ENCODE data around the gene ACVR1B.

The ACVR1B gene

GRCh38 chr12:52010152-52010622, 58.7 kb downstream of the ACVR1B start:
- Histone ChIP-seq H3K23ac (ENCODE audit: low read length) (no peak overlapping the region), H3K4me2 (ENCODE audit: low read length) (no peak overlapping the region), H4K8ac (ENCODE audit: low read depth, low read length) (no peak overlapping the region), H3K4me1 (ENCODE audit: control insufficient read depth, low read depth, low read length) (peaks cover 4% of the 10 kb centered on the region), H2BK120ac (ENCODE audit: low read depth, low read length) (peak overlapping the region; percentile 4), H3K9ac (ENCODE audit: low read length) (peak overlapping the region; percentile 72), H3K27me3 (ENCODE audit: insufficient read depth, low read length, poor library complexity) (no peaks in the 10 kb centered on the region), H3K79me1 (ENCODE audit: low read length) (no peaks in the 10 kb centered on the region), H3K4ac (ENCODE audit: low read depth, low read length) (no peak overlapping the region), H3K56ac (ENCODE audit: low read length) (peak overlapping the region; percentile 86), H2AK5ac (ENCODE audit: low read length) (no peak overlapping the region), H2BK15ac (replicated peaks; ENCODE audit: low read depth) (no peak overlapping the region), H3K27ac (ENCODE audit: low read depth, low read length) (peak overlapping the region; percentile 55), H3K79me2 (ENCODE audit: control insufficient read depth, insufficient read depth, low read length) (no peaks in the 10 kb centered on the region), H3K18ac (ENCODE audit: low read length) (peak overlapping the region; percentile 54), H3K36me3 (ENCODE audit: control insufficient read depth, insufficient read depth, low read length) (no peaks in the 10 kb centered on the region), H2BK5ac (ENCODE audit: low read length) (no peak overlapping the region), H3K4me3 (ENCODE audit: low read length) (no peak overlapping the region), H4K5ac (ENCODE audit: low read length) (no peak overlapping the region)
- peak; percentile 96 for DNase-seq
- no CpG with 5 or more reads among the region's 11 CpGs for WGBS (ENCODE audit: extremely low coverage, insufficient coverage, low lambda C conversion rate)

GRCh38 chr12:52010692-52011601, 59.4 kb downstream of the ACVR1B start:
- Histone ChIP-seq H3K9ac (ENCODE audit: low read length) (peak overlapping the region; percentile 55), H3K4me3 (ENCODE audit: low read length) (no peak overlapping the region), H3K56ac (ENCODE audit: low read length) (peak overlapping the region; percentile 71), H3K18ac (ENCODE audit: low read length) (no peak overlapping the region), H3K79me1 (ENCODE audit: low read length) (no peaks in the 10 kb centered on the region), H3K27ac (ENCODE audit: low read depth, low read length) (no peak overlapping the region), H3K79me2 (ENCODE audit: control insufficient read depth, insufficient read depth, low read length) (no peaks in the 10 kb centered on the region), H3K4ac (ENCODE audit: low read depth, low read length) (no peak overlapping the region), H4K5ac (ENCODE audit: low read length) (no peak overlapping the region), H2BK5ac (ENCODE audit: low read length) (no peak overlapping the region), H3K4me1 (ENCODE audit: control insufficient read depth, low read depth, low read length) (peaks cover 4% of the 10 kb centered on the region), H4K8ac (ENCODE audit: low read depth, low read length) (no peak overlapping the region), H3K4me2 (ENCODE audit: low read length) (no peak overlapping the region), H2BK15ac (replicated peaks; ENCODE audit: low read depth) (no peak overlapping the region), H2BK120ac (ENCODE audit: low read depth, low read length) (no peak overlapping the region), H3K27me3 (ENCODE audit: insufficient read depth, low read length, poor library complexity) (no peaks in the 10 kb centered on the region), H3K36me3 (ENCODE audit: control insufficient read depth, insufficient read depth, low read length) (no peaks in the 10 kb centered on the region), H2AK5ac (ENCODE audit: low read length) (no peak overlapping the region), H3K23ac (ENCODE audit: low read length) (no peak overlapping the region)
- no peak for DNase-seq
- no CpG with 5 or more reads among the region's 8 CpGs for WGBS (ENCODE audit: extremely low coverage, insufficient coverage, low lambda C conversion rate)

DNA sequence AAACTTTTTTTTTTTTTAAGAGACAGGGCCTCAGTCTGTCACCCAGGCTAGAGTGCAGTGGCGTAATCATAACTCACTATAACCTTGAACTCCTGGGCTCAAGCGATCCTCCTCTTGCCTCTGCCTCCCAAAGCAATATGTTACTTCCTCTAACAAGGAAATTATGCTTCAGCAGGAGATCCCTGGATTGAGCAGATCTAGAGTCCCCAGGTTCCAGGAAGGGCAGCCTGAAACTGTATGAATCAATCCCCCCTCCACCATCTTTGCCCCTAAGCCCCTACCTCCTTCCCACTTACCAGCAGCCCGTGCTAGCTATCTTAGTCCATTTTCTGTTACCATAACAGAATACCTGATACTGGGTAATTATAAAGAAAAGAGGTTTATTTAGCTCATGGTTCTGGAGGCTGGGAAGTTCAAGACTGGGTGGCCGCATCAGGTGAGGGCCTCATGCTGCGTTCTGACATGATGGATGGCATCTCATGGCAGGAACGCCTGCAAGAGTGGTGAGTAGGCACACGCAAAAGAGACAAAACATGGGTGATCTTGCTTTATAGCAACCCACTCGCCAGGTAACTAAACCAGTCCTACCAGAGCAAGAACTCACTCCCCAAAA, 60.2 kb downstream of the ACVR1B start:
- Histone ChIP-seq H2BK120ac (ENCODE audit: low read depth, low read length) (no peak overlapping the region), H3K56ac (ENCODE audit: low read length) (no peak overlapping the region), H2AK5ac (ENCODE audit: low read length) (no peak overlapping the region), H3K4me2 (ENCODE audit: low read length) (no peak overlapping the region), H4K5ac (ENCODE audit: low read length) (no peak overlapping the region), H2BK15ac (replicated peaks; ENCODE audit: low read depth) (no peak overlapping the region), H3K36me3 (ENCODE audit: control insufficient read depth, insufficient read depth, low read length) (no peaks in the 10 kb centered on the region), H4K8ac (ENCODE audit: low read depth, low read length) (no peak overlapping the region), H3K23ac (ENCODE audit: low read length) (no peak overlapping the region), H3K4me3 (ENCODE audit: low read length) (no peak overlapping the region), H3K79me1 (ENCODE audit: low read length) (no peaks in the 10 kb centered on the region), H3K27me3 (ENCODE audit: insufficient read depth, low read length, poor library complexity) (no peaks in the 10 kb centered on the region), H3K4ac (ENCODE audit: low read depth, low read length) (no peak overlapping the region), H3K9ac (ENCODE audit: low read length) (no peak overlapping the region), H3K4me1 (ENCODE audit: control insufficient read depth, low read depth, low read length) (peaks cover 4% of the 10 kb centered on the region), H3K79me2 (ENCODE audit: control insufficient read depth, insufficient read depth, low read length) (no peaks in the 10 kb centered on the region), H2BK5ac (ENCODE audit: low read length) (no peak overlapping the region), H3K27ac (ENCODE audit: low read depth, low read length) (no peak overlapping the region), H3K18ac (ENCODE audit: low read length) (no peak overlapping the region)
- no peak for DNase-seq
- no CpG with 5 or more reads among the region's 8 CpGs for WGBS (ENCODE audit: extremely low coverage, insufficient coverage, low lambda C conversion rate)

DNA sequence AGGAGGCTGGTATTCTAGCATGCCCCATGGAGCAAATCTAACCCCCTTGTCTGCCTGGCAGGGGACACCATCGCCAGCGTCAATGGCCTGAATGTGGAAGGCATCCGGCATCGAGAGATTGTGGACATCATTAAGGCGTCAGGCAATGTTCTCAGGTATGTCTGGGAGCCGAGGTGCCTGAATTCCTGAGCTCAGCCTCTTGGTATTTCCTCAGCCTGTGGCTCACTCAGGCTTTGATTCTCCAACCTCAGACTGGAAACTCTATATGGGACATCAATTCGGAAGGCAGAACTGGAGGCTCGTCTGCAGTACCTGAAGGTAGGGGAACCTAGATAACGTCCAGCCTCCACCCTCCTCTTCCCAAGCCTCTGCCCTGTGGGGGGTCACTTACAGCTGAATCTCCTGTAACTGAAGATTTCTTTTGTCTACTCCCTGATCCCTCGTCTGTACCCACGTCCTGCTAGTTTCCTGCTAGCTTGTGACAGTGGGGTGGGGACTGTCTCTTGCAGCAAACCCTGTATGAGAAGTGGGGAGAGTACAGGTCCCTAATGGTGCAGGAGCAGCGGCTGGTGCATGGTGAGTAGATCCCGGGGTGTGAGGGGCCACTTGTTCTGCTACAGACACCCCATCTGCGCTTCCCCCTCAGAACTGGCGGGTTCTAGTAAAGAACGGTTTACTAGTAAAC, 62.3 kb downstream of the ACVR1B start:
- H3K79me2 ChIP-seq (ENCODE audit: control insufficient read depth, insufficient read depth, low read length): no peaks in the 10 kb centered on the region
- H3K27me3 ChIP-seq (ENCODE audit: insufficient read depth, low read length, poor library complexity): no peaks in the 10 kb centered on the region
- H3K4me1 ChIP-seq (ENCODE audit: control insufficient read depth, low read depth, low read length): peaks cover 4% of the 10 kb centered on the region
- H3K4me3 ChIP-seq (ENCODE audit: low read length): no peak overlapping the region
- no peak overlapping the region for H2BK120ac ChIP-seq (ENCODE audit: low read depth, low read length)
- H3K36me3 ChIP-seq (ENCODE audit: control insufficient read depth, insufficient read depth, low read length): no peaks in the 10 kb centered on the region
- H3K27ac ChIP-seq (ENCODE audit: low read depth, low read length): no peak overlapping the region
- H3K9ac ChIP-seq (ENCODE audit: low read length): no peak overlapping the region
- H3K4me2 ChIP-seq (ENCODE audit: low read length): no peak overlapping the region
- no peak overlapping the region for H3K4ac ChIP-seq (ENCODE audit: low read depth, low read length)
- H3K79me1 ChIP-seq (ENCODE audit: low read length): no peaks in the 10 kb centered on the region
- no peak overlapping the region for H2AK5ac ChIP-seq (ENCODE audit: low read length)
- no peak overlapping the region for H3K18ac ChIP-seq (ENCODE audit: low read length)
- no peak overlapping the region for H3K23ac ChIP-seq (ENCODE audit: low read length)
- no peak overlapping the region for H2BK5ac ChIP-seq (ENCODE audit: low read length)
- H4K5ac ChIP-seq (ENCODE audit: low read length): no peak overlapping the region
- peak overlapping the region; percentile 10 for H3K56ac ChIP-seq (ENCODE audit: low read length)
- no peak overlapping the region for H2BK15ac ChIP-seq (replicated peaks; ENCODE audit: low read depth)
- peak; percentile 77 for DNase-seq
- WGBS (ENCODE audit: extremely low coverage, insufficient coverage, low lambda C conversion rate): no CpG with 5 or more reads among the region's 16 CpGs
- H4K8ac ChIP-seq (ENCODE audit: low read depth, low read length): no peak overlapping the region

DNA sequence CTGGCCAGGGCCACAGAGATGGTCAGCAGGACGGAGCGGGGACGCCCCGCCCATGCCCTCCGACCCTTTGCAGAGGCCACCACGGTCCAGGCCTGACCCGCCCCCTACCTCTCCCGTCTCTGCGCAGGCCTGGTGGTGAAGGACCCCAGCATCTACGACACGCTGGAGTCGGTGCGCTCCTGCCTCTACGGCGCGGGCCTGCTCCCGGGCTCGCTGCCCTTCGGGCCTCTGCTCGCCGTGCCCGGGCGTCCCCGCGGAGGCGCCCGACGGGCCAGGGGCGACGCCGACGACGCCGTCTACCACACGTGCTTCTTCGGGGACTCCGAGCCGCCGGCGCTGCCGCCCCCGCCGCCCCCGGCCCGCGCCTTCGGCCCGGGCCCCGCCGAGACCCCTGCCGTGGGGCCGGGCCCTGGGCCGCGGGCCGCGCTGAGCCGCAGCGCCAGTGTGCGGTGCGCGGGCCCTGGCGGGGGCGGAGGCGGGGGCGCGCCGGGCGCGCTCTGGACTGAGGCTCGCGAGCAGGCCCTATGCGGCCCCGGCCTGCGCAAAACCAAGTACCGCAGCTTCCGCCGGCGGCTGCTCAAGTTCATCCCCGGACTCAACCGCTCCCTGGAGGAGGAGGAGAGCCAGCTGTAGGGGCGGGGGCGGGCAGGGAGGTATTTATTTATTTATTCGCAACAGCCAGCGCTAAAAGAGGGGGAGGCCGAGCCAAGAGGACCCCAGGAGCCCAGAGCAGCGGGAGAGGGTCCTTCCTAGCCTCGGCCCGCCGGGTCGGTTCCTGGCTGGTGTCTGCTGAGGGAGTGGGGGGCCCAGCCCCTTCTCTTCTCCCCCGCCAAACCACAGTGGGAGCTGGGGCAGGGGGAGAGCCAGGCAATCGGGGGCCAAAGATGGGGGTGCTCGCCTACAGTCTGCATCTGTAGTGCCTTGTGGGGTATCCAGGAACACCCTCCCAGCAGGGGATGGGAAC, 63.4 kb downstream of the ACVR1B start:
- no peak overlapping the region for H2BK120ac ChIP-seq (ENCODE audit: low read depth, low read length)
- no peak overlapping the region for H3K4ac ChIP-seq (ENCODE audit: low read depth, low read length)
- H3K9ac ChIP-seq (ENCODE audit: low read length): no peak overlapping the region
- H3K4me2 ChIP-seq (ENCODE audit: low read length): no peak overlapping the region
- H2BK5ac ChIP-seq (ENCODE audit: low read length): no peak overlapping the region
- no peaks in the 10 kb centered on the region for H3K36me3 ChIP-seq (ENCODE audit: control insufficient read depth, insufficient read depth, low read length)
- no CpG with 5 or more reads among the region's 93 CpGs for WGBS (ENCODE audit: extremely low coverage, insufficient coverage, low lambda C conversion rate)
- no peak overlapping the region for H3K4me3 ChIP-seq (ENCODE audit: low read length)
- H2BK15ac ChIP-seq (replicated peaks; ENCODE audit: low read depth): no peak overlapping the region
- DNase-seq: no peak
- peaks cover 4% of the 10 kb centered on the region for H3K4me1 ChIP-seq (ENCODE audit: control insufficient read depth, low read depth, low read length)
- H3K27me3 ChIP-seq (ENCODE audit: insufficient read depth, low read length, poor library complexity): no peaks in the 10 kb centered on the region
- no peak overlapping the region for H4K5ac ChIP-seq (ENCODE audit: low read length)
- H3K56ac ChIP-seq (ENCODE audit: low read length): no peak overlapping the region
- no peak overlapping the region for H3K18ac ChIP-seq (ENCODE audit: low read length)
- no peak overlapping the region for H4K8ac ChIP-seq (ENCODE audit: low read depth, low read length)
- no peak overlapping the region for H3K23ac ChIP-seq (ENCODE audit: low read length)
- H2AK5ac ChIP-seq (ENCODE audit: low read length): no peak overlapping the region
- H3K79me1 ChIP-seq (ENCODE audit: low read length): no peaks in the 10 kb centered on the region
- H3K79me2 ChIP-seq (ENCODE audit: control insufficient read depth, insufficient read depth, low read length): no peaks in the 10 kb centered on the region
- no peak overlapping the region for H3K27ac ChIP-seq (ENCODE audit: low read depth, low read length)

Measured in mesendoderm (in vitro differentiated cells).